ENCODE measurements around the gene RIMS3.

Gene RIMS3

DNA sequence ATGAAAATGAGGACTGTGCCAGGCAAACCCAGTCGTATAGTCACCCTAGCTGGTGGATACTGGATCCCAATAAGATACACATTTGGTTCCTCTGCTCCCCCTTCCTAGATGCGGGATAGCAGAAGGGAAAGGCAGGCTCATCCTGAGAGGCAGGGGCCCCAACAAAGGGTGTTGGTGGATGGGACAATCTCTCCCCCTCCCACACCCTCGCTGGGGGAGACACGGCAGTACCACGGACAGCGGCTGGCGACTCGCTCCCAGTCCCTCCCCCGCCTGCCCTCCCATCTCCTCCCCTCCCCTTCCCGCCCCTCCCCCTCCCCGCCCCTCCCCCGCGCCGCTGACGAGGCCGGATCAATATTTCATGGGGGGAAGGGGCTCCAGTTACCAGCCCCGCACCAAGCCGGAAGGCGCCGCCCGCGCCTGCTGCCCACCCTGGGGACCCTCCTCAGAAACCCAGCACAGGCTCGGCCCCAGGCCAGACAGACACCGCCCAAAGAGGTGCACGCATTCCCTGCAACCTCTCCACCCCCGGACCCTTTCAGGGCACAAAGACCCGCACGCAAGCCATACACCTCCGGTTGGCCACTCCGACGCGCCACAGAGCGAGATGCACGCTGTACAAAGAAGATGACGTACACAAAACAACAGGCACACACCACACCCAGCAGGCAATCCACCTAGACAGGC is 11.5 kb downstream of the RIMS3 start:
- in situ Hi-C loops (cut with MboI; ENCODE audit: low sequenced_read_pairs): no loop called here

DNA sequence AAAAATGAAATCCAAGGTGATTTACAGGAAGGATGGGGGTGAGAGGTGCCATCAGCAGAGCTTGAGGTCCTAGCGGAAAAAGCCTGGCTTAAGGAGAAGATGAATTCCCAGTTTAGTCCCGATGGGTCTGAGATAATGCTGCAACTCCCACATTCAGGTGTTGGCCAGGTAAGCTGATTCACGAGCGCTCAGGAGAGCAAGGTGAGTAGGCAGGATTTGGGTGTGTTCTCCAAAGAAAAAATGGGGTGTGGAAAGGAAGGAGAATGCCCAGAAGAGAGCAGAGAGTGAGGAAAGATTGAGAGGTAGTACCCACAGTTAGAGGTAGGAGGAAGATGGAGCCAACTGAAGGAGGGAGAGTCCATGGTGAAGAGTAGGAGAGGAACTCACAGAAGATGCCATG is 12.5 kb downstream of the RIMS3 start:
- in situ Hi-C loops (cut with MboI; ENCODE audit: low sequenced_read_pairs): no loop called here

GRCh38 chr1:40652468-40652867 is 13.0 kb downstream of the RIMS3 start:
- in situ Hi-C loops (cut with MboI; ENCODE audit: low sequenced_read_pairs): no loop called here

DNA sequence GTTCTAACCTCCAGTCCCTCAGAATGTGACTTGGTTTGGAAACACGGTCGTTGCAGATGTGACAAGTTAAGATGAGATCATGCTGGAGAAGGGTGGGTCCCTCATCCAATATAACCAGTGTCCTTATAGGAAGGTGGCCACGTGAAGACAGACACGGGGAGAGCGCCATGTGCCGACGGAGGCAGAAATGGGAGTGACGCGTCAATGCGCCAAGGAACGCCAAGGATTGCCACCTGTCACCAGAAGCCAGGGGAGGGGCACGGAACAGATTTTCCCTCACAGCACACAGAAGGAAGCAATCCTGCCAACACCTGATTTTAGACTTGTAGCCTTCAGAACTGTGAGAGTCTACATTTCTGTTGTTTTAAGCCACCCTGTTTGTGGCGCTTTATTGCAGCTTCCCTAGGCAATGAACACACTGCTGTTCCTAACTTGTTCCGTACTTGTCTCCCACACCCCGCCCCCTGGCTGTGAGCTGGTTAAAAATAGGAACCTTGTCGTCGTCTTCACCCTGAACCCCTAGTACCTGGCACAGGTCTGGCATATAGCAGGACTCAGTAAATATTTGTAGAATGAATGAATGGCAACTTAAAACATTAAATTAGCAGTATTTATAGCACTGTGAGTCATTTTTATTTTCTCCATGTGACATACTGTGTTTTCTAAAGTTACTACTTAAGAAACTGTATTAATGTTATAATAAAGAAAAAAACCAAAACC is 14.2 kb downstream of the RIMS3 start:
- in situ Hi-C loops (cut with MboI; ENCODE audit: low sequenced_read_pairs): no loop called here

GRCh38 chr1:40650075-40650474 is 15.4 kb downstream of the RIMS3 start:
- in situ Hi-C loops (cut with MboI; ENCODE audit: low sequenced_read_pairs): no loop called here

DNA sequence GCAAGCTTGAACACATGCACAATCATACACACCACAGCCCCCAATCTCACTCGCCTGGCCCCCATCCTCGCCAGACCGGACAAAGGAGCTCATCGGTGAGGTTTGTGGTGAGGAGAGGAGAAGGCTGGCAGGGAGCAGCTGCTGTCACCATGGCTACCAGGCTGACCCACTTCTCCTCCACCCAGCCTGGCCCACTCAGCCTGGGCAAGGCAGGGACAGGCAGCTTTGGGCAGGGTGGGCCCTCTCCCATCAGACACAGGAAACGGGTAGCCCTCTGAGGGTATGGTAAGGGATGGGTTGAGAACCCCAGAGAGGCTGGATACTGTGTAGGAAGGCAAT is 15.9 kb downstream of the RIMS3 start:
- in situ Hi-C loops (cut with MboI; ENCODE audit: low sequenced_read_pairs): no loop called here

DNA sequence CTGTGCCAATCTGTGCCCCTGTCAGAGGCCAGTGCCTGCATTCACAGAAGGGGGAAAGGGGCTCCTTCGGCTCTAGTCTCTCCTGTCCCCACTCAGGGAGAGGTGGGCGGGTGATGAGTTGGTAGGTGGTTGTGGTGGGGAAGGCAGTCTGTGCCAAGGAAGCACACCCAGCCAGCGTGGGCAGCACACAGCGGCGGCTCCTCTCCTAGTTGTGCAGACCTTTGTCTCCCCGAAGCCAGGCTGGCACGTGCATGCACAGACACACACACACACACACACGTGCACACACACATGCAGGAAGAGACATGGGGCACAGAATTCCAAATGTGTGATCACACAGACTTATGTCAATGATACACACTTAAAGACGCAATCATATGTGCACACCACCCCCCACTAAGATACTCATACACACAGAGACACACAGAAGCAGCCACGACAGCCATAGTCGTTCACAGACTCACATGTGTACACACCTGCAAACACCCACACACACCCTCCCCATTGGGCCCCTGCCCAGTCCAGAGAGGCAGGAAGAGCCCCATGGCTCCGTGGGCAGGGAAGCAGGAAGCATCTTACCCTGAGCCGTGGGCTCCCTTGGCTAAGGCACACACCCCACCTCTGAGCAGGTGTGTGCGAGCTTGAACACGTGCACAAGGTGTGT is 16.4 kb downstream of the RIMS3 start:
- in situ Hi-C loops (cut with MboI; ENCODE audit: low sequenced_read_pairs): no loop called here

- in situ Hi-C loops (cut with MboI; ENCODE audit: low sequenced_read_pairs): no loop called here
These were observed 17.3 kb downstream of the RIMS3 start for GRCh38 chr1:40648200-40648599.

DNA sequence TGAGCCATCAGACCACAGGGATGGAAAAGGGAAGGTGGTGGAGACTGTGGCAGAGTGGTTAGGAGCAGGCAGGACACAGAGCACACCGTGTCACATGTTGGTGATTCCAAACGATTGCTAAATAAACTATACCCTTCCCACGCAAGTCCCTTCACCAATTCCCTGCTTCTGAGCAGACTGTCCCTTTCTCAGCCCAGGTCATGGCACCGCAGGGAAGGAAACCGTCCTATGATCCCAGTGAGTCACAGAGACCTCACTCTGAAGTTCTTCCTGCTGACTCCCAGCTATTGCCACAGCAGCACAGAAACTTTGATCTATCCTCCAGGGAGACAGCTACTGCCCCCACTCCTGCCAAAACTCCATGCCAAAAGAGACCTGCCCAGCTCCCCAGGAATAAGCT is 19.2 kb downstream of the RIMS3 start:
- in situ Hi-C loops (cut with MboI; ENCODE audit: low sequenced_read_pairs): no loop called here

- in situ Hi-C loops (cut with MboI; ENCODE audit: low sequenced_read_pairs): no loop called here
These were observed 20.3 kb downstream of the RIMS3 start for GRCh38 chr1:40645118-40645680.

DNA sequence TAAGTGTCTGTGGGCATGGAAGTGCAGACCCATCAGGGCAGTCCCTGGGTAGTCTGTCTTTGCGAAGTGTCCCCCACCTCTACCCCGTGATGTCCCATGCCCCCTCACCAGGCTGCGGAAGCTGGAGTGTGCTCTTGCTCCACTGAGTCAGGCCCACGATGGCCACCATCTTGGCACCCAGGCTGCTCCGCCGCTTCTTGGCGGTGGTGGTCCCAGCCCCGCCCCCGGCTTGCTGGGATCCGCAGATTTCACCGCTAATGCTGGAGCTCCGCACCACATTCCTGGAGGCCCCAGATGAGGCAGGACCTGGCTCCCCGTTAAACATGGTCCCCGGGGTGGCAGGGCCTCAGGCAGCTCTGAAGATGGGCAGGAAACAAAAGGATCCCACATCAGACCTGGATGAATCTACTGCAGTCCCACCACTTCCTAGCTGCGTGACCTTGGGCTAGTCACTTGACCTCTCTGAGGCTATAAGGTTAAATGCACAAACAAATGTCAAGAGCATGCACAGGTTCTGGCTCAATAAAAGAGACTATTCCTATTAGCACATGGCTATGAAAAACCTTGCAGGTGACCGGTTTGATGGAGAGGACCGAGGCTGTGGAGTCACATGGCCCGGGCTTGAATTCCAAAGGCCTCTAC is 23.8 kb downstream of the RIMS3 start:
- in situ Hi-C loops (cut with MboI; ENCODE audit: low sequenced_read_pairs): no loop called here

GRCh38 chr1:40640314-40641076 is 25.0 kb downstream of the RIMS3 start:
- in situ Hi-C loops (cut with MboI; ENCODE audit: low sequenced_read_pairs): no loop called here

DNA sequence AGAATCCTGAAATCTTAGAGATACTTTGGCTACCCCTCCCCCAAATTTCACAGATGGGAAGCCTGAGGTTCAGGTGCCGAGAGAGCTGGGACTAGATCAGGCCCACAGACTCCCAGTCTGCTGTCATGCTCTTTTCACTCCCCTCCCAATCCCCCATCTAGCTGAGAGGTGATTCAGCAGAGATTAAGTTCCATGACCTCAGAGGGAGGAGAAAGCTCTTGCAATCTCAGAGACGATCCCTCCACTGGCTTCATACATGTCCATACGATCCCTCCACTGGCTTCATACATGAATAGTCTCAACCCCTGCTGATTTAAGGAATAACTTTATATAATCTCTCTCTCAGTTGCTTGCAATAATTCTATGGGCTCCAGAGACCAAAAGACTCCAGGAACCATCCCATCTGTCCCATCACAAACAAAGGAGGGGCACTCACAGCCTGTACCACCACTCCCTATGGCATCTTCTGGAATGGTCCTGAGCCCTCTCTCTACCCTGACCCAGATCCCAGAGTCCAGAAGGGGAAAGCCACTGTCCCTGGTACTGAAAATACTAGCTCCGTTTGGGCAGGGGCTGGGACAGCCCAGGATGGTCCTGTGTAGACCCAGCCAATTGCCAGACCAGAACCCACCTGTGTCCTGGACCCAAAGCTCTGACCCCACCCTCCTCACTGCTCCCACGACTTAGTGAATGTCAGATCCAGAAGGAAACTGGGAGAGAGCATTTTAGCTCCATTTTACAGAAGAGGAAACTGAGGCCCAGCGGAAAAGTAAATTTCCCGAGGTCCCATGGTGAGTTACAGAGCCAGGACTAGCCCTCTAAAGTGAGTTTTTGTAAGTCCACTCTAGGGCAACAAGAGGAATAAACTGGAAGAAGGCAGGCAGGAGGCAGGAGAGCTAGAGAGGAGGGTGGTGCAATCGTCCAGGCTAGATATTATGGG is 27.1 kb downstream of the RIMS3 start:
- in situ Hi-C loops (cut with MboI; ENCODE audit: low sequenced_read_pairs): no loop called here

- in situ Hi-C loops (cut with MboI; ENCODE audit: low sequenced_read_pairs): no loop called here
These were observed 27.9 kb downstream of the RIMS3 start for GRCh38 chr1:40637470-40638007.

DNA sequence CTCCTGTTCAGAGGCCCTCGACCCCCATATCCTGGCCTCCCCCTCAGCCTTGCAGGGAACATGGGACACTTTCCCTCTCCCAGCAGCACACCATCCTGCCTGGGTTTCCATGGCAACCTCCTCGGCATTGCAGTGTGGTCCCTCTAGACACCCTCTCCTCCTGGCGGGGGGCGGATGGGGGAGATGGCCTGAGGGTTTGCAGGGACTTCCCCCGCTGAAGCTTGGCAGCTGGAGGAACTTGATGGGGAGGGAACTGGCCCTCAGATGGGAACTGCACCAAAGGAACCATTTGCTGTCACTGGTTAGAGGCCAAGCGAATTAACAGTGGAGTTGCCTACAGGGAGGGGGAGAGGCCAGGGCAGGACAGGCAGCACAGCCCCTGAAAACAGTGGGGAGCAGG is 28.7 kb downstream of the RIMS3 start:
- in situ Hi-C loops (cut with MboI; ENCODE audit: low sequenced_read_pairs): no loop called here

- in situ Hi-C loops (cut with MboI; ENCODE audit: low sequenced_read_pairs): no loop called here
These were observed 29.6 kb downstream of the RIMS3 start for GRCh38 chr1:40635763-40636500.

GRCh38 chr1:40634901-40635655 is 30.4 kb downstream of the RIMS3 start:
- in situ Hi-C loops (cut with MboI; ENCODE audit: low sequenced_read_pairs): no loop called here

GRCh38 chr1:40633931-40634376 is 31.5 kb downstream of the RIMS3 start:
- in situ Hi-C loops (cut with MboI; ENCODE audit: low sequenced_read_pairs): no loop called here
